Psoas muscle (tissue), 8 donors: ENCODE results near the gene S100A1. TPM values are rescaled to one million over a fixed set of nuclear protein-coding genes. Genes with fewer than 3 reads are reported as not detected.

Experiments
- ATAC-seq, 4 donors: fragments of 200-7000 bp; cut with Tn5 transposase; one replicate each; pipeline ENCODE4 v1.9.1; 2020; ENCODE audit warnings: moderate library complexity in 3 of 4, mild to moderate bottlenecking in 2 of 4
- DNase-seq, 2 donors: peaks; one replicate each; pipeline ENCODE4 v3.0.0-alpha.2; 2020
- H3K27ac ChIP-seq: fragments of 200-600 bp; one replicate; pipeline ENCODE4 v1.8.0; 2022
- H3K27me3 ChIP-seq, 3 donors: fragments of 200-600 bp in 1 of 3; one replicate each; pipeline versions ENCODE4 v1.6.1 to v1.8.0; 2013 to 2022; ENCODE audit warnings: low read length in 2 of 3, mild to moderate bottlenecking in 2 of 3, moderate library complexity in 1 of 3; ENCODE audit not compliant: insufficient read depth in 3 of 3
- H3K36me3 ChIP-seq, 2 donors: fragments of 200-600 bp in 1 of 2; one replicate each; pipeline versions ENCODE4 v1.6.1 to v1.8.0; 2013 to 2022; ENCODE audit warnings: low read depth in 1 of 2, mild to moderate bottlenecking in 1 of 2, moderate library complexity in 1 of 2; ENCODE audit not compliant: insufficient read depth in 1 of 2
- H3K4me1 ChIP-seq: fragments of 200-600 bp; one replicate; pipeline ENCODE4 v1.8.0; 2022
- H3K4me3 ChIP-seq: fragments of 200-600 bp; one replicate; pipeline ENCODE4 v1.8.0; 2022; ENCODE audit warnings: mild to moderate bottlenecking
- H3K9me3 ChIP-seq: fragments of 200-600 bp; one replicate; pipeline ENCODE4 v1.8.0; 2022
- WGBS, 3 donors: extraction: QIAGEN DNeasy Blood & Tissue Kit; methylation state at CpG; one replicate each; pipeline versions ENCODE4 v1.1.6 to v1.1.7; 2013; 5-methylcytosine and 5-hydroxymethylcytosine counted together
- intact Hi-C, 2 donors: fragments of 100-400 bp; cut with DNase I; formaldehyde crosslinking; loops; one replicate each; pipeline versions ENCODE4 v1.11.0 to v1.14.2; 2022
- polyA plus RNA-seq, 3 donors: library from polyadenylated mRNA; stranded (reverse); fragments of 200-250 nt; gene quantifications; one replicate each; pipeline ENCODE4 v1.2.3, GENCODE V29; 2013
- total RNA-seq, 4 donors: library from RNA; stranded (reverse); fragmentation: NEBNext Ultra II Directional in 2 of 4; extraction: Animal tissue kit (Norgen Biotek cat#: 25700) in 2 of 4; gene quantifications; one replicate each; pipeline versions ENCODE4 v1.2.1 to v1.2.4, GENCODE V29; 2021 to 2023
- TF ChIP-seq, protein P1 (sequence below): fragments of 200-600 bp; IDR thresholded peaks from one replicate; pipeline ENCODE4 v1.8.0; 2022; ENCODE audit warnings: antibody characterized with exemption
- donor health status: healthy with polysubstance abuse.
- donor health status: DM: no; HTN: no; CAD: no; lungs with moderate emphysema.
- donor health status: Bipolar disorder and iron deficiency.
- donor health status: healthy.
- donor health status: DM: yes; HTN: yes; CAD: no.
- donor health status: DM: no; HTN: no; CAD: no.
- donor health status: DM: no; HTN: no; CAD: no.
- donor health status: DM: yes; HTN: yes; CAD: no.

The S100A1 gene
- total and polyA plus RNA-seq, 7 donors, result 370 to 1,423 (median 1,008) TPM

DNA sequence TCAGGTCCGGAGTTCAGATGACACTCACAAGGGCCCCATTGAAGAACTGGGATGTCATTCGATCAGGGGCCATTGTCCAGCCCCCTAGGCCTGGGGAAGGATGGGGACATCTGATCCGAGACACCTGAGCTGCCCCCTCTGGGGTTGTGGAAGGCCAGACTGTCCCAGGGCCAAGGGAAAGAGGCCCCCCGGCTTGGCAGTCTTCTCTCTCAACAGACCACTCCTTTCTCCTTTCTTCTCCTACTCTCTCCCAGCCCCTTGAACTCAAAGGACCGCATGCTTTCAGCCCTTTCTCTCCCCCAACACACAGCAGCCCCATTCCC lies 1.1 kb downstream of the S100A1 start:
- Histone ChIP-seq H3K4me1 (peaks cover 55% of the 10 kb centered on the region), H3K36me3 (peaks cover 0 to 30% of the 10 kb centered on the region in 2 donors), H3K27ac (peak overlapping the region; percentile 100), H3K9me3 (no peaks in the 10 kb centered on the region), H3K27me3 (no peaks in the 10 kb centered on the region), H3K4me3 (peak overlapping the region; percentile 66)
- DNase-seq (no peak), ATAC-seq (no peak)
- 28 to 56% (median 36%) methylated on average over 5 of the region's 5 CpGs for WGBS, 3 donors
- intact Hi-C loops, result no loop called here
- TF ChIP-seq, protein P1, sequence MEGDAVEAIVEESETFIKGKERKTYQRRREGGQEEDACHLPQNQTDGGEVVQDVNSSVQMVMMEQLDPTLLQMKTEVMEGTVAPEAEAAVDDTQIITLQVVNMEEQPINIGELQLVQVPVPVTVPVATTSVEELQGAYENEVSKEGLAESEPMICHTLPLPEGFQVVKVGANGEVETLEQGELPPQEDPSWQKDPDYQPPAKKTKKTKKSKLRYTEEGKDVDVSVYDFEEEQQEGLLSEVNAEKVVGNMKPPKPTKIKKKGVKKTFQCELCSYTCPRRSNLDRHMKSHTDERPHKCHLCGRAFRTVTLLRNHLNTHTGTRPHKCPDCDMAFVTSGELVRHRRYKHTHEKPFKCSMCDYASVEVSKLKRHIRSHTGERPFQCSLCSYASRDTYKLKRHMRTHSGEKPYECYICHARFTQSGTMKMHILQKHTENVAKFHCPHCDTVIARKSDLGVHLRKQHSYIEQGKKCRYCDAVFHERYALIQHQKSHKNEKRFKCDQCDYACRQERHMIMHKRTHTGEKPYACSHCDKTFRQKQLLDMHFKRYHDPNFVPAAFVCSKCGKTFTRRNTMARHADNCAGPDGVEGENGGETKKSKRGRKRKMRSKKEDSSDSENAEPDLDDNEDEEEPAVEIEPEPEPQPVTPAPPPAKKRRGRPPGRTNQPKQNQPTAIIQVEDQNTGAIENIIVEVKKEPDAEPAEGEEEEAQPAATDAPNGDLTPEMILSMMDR, result no peak

DNA sequence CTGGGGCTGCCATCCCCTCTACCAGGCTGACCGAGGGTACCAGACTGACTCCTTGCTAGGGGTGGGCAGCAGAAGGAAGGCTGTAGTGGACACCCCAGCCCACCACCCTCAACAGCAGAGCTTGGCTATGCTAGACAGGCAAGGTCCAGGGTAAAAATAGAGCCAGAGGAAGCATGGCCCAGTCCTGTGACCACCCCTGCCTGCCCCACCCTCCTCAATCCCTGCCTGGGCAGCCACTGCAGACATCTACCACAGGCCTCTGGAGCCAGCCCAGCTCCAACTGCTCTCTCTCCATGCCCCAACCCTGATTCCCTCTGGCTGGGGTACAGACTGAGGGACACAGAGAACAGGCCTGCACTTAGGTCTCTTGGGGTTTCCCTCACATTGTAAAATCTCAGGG lies 1.7 kb downstream of the S100A1 start:
- H3K9me3 ChIP-seq, result no peaks in the 10 kb centered on the region
- TF ChIP-seq, protein P1, result no peak
- ATAC-seq (peak; percentile 36 to 55 (median 50)), DNase-seq (peak; percentile 55 to 89)
- peaks cover 52% of the 10 kb centered on the region for H3K4me1 ChIP-seq
- intact Hi-C loops, result no loop called here
- peak overlapping the region; percentile 100 for H3K27ac ChIP-seq
- no peaks in the 10 kb centered on the region for H3K27me3 ChIP-seq
- H3K36me3 ChIP-seq, result peaks cover 0 to 26% of the 10 kb centered on the region in 2 donors
- 18 to 74% (median 65%) methylated on average over 1 of the region's 1 CpG for WGBS, 3 donors
- peak overlapping the region; percentile 66 for H3K4me3 ChIP-seq

GRCh38 chr1:153630384-153630783 lies 2.1 kb downstream of the S100A1 start:
- no peak for ATAC-seq
- intact Hi-C loops, result no loop called here
- peaks cover 51% of the 10 kb centered on the region for H3K4me1 ChIP-seq

GRCh38 chr1:153631047-153632022 lies 3.1 kb downstream of the S100A1 start:
- Histone ChIP-seq H3K27me3 (no peaks in the 10 kb centered on the region), H3K27ac (peak overlapping the region; percentile 100), H3K4me1 (peaks cover 46% of the 10 kb centered on the region), H3K9me3 (no peaks in the 10 kb centered on the region), H3K36me3 (peaks cover under 1 to 25% of the 10 kb centered on the region in 2 donors), H3K4me3 (peak overlapping the region; percentile 66)
- DNase-seq, result no peak
- no peak for ATAC-seq
- WGBS, 3 donors, result 69 to 83% (median 70%) methylated on average over 10 of the region's 10 CpGs
- TF ChIP-seq, protein P1, result no peak
- intact Hi-C loops, result no loop called here

More at GRCh38 chr1:153630384-153630783, 2.1 kb downstream of the S100A1 start:
- no peak for DNase-seq
- H3K9me3 ChIP-seq, result no peaks in the 10 kb centered on the region
- H3K36me3 ChIP-seq, result peaks cover 0 to 25% of the 10 kb centered on the region in 2 donors
- peak overlapping the region; percentile 100 for H3K27ac ChIP-seq
- TF ChIP-seq, protein P1, result no peak
- no peaks in the 10 kb centered on the region for H3K27me3 ChIP-seq
- 64 to 78% (median 69%) methylated on average over 7 of the region's 7 CpGs for WGBS, 3 donors
- H3K4me3 ChIP-seq, result peak overlapping the region; percentile 66
